ENCODE results near the gene MPRIP. TPM values are rescaled to one million over a fixed set of nuclear protein-coding genes. Genes with fewer than 3 reads are reported as not detected.
A peak's percentile ranks its signal among the peaks of the same experiment; 100 is the strongest.

MPRIP gene
- total RNA-seq, 3 donors from 2014 or later, result 121 to 132 (median 132) TPM

DNA sequence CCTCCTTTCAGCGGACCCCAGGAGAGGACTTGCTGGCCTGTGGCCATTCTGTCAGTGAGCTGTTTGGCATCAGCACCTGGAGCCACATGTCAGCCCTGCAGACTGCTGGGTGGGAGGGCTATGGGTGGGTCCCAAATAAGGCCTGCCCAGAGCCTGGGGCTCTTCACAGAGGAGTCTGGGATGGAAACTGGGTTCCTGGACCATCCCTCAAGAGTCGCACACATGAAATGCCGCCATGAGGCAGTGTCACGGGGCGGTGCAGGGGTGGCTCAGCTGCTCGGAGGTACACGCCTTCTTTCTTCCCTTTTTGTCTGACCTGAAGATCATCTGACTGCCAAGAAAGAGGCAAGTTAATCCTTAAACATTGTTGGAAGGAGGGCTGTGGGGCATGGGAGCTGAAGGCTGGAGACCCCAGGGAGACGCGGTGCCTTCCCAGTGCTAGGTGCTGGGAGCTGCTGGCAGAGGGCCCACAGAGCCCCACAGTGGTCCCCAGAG is 14.8 kb downstream of the MPRIP start:
- Mint-ChIP-seq H3K36me3 (ENCODE audit: insufficient read depth) (peaks cover 3% of the 10 kb centered on the region), H3K4me1 (ENCODE audit: low read depth) (peaks cover 33% of the 10 kb centered on the region), H3K9me3 (no peaks in the 10 kb centered on the region), H3K27me3 (ENCODE audit: low read depth) (no peaks in the 10 kb centered on the region), H3K4me3 (no peak overlapping the region)
- no peak for DNase-seq
- ATAC-seq, result no peak

DNA sequence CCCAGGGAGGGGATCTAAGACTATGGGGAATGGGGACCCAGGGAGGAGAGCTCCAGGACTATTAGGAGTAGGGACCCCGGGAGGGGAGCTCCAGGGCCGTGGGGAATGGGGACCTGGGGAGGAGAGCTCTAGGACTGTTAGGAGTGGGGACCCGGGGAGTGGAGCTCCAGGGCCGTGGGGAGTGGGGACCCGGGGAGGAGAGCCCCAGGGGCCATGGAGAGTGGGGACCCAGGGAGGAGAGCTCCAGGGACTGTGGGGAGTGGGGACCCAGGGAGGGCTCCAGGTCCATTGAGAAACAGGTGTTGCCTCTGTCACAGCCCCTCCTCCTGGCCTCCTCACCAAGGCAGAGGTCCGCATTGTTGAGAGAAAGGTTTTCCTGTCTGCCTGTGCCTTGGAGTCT is 16.0 kb downstream of the MPRIP start:
- ATAC-seq (no peak), DNase-seq (no peak)
- Mint-ChIP-seq H3K4me3 (no peak overlapping the region), H3K27me3 (ENCODE audit: low read depth) (no peaks in the 10 kb centered on the region), H3K9me3 (no peaks in the 10 kb centered on the region), H3K4me1 (ENCODE audit: low read depth) (peaks cover 33% of the 10 kb centered on the region), H3K36me3 (ENCODE audit: insufficient read depth) (peaks cover 3% of the 10 kb centered on the region)

DNA sequence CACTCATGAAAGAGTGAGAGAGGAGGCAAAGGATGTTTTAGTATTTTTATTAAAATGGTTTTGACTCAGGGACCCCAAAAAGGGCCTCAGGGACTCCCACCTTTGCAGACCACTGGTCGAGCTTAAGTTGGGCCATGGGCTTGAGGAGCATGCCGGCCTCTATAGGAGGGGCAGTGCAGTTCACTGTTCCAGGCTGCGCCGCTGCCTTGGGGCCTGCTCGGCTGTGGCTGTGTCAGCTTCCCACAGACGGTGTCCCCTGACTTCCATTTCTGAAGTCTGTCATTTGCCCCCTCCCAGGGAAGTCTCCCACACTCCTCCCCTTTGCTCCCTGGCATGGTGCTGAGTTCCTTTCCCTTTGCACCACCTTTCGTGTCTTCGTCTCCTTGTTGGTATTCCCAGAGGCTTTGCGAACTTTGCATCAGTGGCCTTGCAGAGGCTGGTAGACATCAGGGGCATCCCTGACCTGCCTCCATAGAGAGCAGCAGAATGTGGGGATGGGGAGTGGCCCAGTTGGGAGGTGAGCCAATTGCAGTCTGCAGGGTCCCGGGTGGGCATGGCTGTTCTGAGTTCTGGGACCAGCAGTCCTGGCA is 17.1 kb downstream of the MPRIP start:
- Mint-ChIP-seq H3K4me3 (no peak overlapping the region), H3K4me1 (ENCODE audit: low read depth) (peaks cover 37% of the 10 kb centered on the region), H3K36me3 (ENCODE audit: insufficient read depth) (peaks cover 7% of the 10 kb centered on the region), H3K9me3 (no peaks in the 10 kb centered on the region), H3K27me3 (ENCODE audit: low read depth) (no peaks in the 10 kb centered on the region)
- ATAC-seq (no peak), DNase-seq (no peak)

DNA sequence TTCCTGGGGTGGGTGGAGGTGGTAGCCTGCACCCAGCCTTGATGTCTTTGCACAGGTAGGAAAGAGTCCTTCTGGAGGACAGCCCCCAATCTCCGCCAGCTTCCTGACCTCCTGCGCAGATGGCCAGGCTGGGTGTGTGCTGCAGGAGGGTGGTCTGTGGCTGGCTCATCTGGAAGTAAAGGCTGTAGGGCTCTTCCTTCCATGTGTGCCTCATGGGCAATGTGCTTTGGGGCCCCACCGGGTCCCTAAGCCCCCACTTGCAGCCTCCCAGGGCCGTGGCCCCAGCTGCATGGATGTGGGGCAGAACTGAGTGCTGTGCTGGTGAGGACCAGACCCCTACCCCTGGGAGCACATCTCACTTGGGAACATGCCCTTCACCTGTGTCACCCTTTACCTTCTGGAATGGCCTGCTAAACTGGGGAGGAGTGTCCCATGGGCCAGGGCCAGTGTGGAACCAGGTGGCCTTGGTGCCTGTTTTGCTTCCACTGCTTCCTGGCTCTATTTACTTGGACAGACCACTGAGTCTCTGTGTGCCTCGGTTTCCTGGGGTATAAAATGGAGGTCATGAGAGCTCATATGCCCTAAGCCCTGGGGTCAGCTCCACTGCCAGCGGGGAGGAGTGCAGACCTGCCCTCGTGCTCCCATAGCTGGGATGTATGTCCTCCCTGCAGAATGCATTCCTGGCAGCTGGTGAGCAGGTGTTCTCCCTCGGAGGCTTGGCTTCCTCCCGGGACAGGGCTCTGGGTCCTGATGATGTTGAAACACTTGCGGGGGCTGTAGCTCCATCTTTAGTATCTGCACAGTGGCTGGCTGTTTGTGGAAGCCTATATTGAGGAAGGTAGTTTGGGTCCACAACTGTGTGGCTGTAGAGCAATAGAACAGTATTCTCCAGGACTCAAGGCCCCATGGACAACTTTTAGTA is 18.0 kb downstream of the MPRIP start:
- ATAC-seq, result no peak
- H3K9me3 Mint-ChIP-seq, result no peaks in the 10 kb centered on the region
- peaks cover 45% of the 10 kb centered on the region for H3K4me1 Mint-ChIP-seq (ENCODE audit: low read depth)
- peaks cover 7% of the 10 kb centered on the region for H3K36me3 Mint-ChIP-seq (ENCODE audit: insufficient read depth)
- no peaks in the 10 kb centered on the region for H3K27me3 Mint-ChIP-seq (ENCODE audit: low read depth)
- no peak for DNase-seq
- H3K4me3 Mint-ChIP-seq, result no peak overlapping the region

DNA sequence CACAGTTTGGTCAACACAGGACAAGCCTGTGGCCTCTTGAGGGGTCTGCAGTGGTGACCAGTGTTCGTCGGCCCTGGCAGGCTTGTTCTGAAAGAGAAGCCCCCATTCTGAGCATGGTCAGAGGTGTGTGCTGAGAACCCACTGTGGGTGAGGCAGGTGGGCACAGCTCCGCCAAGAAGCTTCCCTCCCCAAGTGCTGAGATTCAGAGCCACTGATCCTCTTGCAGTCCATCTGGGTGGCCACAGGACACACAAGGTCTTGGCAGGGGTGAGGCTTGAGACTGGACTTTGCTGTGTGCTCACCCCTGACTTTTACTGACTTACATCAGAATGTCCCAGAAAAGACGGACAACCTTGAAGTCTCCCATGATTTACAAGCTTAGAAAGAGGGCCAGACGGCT is 18.7 kb downstream of the MPRIP start:
- no peaks in the 10 kb centered on the region for H3K9me3 Mint-ChIP-seq
- ATAC-seq, result no peak
- H3K4me1 Mint-ChIP-seq (ENCODE audit: low read depth), result peaks cover 49% of the 10 kb centered on the region
- peaks cover 7% of the 10 kb centered on the region for H3K36me3 Mint-ChIP-seq (ENCODE audit: insufficient read depth)
- no peak for DNase-seq
- no peak overlapping the region for H3K4me3 Mint-ChIP-seq
- no peaks in the 10 kb centered on the region for H3K27me3 Mint-ChIP-seq (ENCODE audit: low read depth)

DNA sequence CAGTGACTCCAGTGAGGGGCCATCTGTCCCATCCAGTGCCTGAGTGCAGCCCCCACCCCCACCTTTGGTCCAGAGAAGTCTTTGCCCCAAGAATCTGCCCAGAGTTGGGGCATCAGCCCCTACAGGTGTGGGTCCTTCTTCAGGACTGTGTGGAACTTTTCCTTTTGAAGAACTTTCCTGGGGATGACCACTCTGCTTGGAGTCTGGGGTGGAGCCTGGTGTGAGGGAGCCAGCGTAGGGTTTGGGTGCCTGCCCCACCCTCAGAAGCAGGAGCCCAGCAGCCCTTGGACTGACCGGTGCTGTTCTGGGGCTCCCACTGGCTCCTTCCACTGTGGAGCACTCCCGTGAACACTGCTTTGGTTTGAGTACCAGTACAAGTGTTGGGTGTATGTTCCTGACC is 19.3 kb downstream of the MPRIP start:
- no peak for DNase-seq
- Mint-ChIP-seq H3K4me1 (ENCODE audit: low read depth) (peaks cover 53% of the 10 kb centered on the region), H3K4me3 (no peak overlapping the region), H3K27me3 (ENCODE audit: low read depth) (no peaks in the 10 kb centered on the region), H3K36me3 (ENCODE audit: insufficient read depth) (peaks cover 7% of the 10 kb centered on the region), H3K9me3 (no peaks in the 10 kb centered on the region)
- ATAC-seq, result no peak

DNA sequence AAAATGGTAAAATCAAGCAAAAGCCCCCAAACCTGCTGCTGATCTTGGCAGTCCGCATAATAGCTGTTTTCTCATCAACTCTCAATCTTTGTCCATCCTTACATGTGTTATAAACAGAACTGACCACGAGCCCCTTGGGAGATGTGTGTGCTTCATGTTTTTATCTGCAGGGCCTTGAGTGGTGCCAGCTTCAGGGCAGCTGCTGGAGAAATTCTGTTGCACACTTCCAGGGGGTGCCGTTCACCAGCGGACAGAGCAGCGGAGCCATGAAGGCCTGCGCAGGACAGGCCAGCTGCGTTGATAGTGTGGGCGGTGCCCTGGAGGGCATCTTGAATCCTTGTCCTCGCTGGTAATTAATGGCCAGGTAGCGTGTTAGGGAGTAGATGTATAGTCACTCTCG is 20.1 kb downstream of the MPRIP start:
- Mint-ChIP-seq H3K27me3 (ENCODE audit: low read depth) (no peaks in the 10 kb centered on the region), H3K9me3 (no peaks in the 10 kb centered on the region), H3K4me1 (ENCODE audit: low read depth) (peaks cover 54% of the 10 kb centered on the region), H3K36me3 (ENCODE audit: insufficient read depth) (peaks cover 7% of the 10 kb centered on the region), H3K4me3 (no peak overlapping the region)
- ATAC-seq (no peak), DNase-seq (no peak)

DNA sequence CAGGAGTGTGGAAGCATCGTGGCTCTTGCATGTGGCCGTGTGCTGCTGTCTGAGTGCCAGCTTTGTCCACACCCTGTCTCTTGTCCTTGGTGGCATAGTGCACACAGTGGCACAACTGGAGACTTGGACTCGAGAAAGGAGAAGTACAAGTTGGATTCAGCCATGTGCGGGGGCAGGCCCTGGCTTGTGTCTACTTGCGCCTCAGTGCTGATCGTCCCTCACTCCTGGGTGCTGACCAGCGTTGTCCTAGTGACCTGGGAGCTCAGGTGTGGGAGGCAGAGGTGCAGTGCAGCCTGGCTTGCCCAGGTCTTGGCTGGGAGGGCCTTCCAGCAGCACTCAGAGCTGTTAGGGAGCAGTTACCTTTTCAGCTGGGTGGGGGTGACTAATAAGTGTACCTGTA is 20.6 kb downstream of the MPRIP start:
- H3K27me3 Mint-ChIP-seq (ENCODE audit: low read depth), result no peaks in the 10 kb centered on the region
- no peaks in the 10 kb centered on the region for H3K9me3 Mint-ChIP-seq
- H3K36me3 Mint-ChIP-seq (ENCODE audit: insufficient read depth), result peaks cover 7% of the 10 kb centered on the region
- peaks cover 56% of the 10 kb centered on the region for H3K4me1 Mint-ChIP-seq (ENCODE audit: low read depth)
- DNase-seq (no peak), ATAC-seq (no peak)
- H3K4me3 Mint-ChIP-seq, result no peak overlapping the region

DNA sequence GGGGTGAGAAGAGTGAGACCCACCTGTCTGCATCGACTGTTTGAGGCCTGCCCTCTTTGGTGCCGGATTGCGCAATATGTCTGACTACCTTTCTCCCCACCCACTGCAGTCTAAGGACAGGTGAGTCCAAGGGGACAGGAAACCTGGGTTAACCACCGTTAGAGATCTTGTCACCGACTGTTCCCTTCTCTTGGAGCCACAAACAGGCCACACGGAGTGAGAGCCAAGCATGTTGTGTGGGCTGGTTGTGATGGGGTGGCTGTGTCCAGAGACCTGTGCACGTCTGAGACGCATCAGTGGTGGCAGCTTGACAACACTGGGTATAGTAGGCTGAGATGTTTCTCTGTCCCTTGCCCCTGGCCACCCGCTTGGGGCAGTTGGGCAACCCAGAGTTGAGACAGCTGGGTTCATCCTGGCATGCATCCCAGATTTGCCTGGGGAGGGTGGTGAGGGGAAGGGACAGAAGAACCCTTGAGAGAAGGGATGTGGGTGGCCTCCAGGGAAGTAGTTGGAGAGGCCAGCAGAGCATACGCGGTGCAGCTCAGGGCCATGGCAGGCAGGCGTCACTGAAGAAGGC is 21.4 kb downstream of the MPRIP start:
- Mint-ChIP-seq H3K27me3 (ENCODE audit: low read depth) (no peaks in the 10 kb centered on the region), H3K9me3 (no peaks in the 10 kb centered on the region), H3K4me3 (no peak overlapping the region), H3K36me3 (ENCODE audit: insufficient read depth) (peaks cover 5% of the 10 kb centered on the region), H3K4me1 (ENCODE audit: low read depth) (peaks cover 56% of the 10 kb centered on the region)
- ATAC-seq (peak in 1 of 2 donors; percentile 32), DNase-seq (no peak)

DNA sequence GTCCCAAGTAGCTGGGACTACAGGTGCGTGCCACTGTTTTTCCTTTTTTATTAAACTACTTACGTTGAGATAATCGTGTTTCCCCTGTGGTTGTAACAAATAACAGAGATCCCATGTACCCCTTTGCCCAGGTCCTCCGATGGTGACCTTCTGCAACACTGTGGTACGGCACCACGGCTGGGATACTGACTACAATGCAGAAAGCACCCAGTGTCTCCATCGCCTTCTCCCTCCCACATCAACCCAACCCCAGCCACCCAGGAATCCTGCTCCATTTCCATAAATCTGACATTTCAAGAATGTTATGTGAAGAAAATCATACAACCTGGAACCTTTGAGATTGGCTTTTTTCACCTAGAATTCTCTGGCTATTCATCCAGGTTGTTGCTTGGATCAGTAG is 22.1 kb downstream of the MPRIP start:
- DNase-seq, result no peak
- Mint-ChIP-seq H3K4me1 (ENCODE audit: low read depth) (peaks cover 59% of the 10 kb centered on the region), H3K27me3 (ENCODE audit: low read depth) (no peaks in the 10 kb centered on the region), H3K36me3 (ENCODE audit: insufficient read depth) (peaks cover 4% of the 10 kb centered on the region), H3K9me3 (no peaks in the 10 kb centered on the region), H3K4me3 (no peak overlapping the region)
- no peak for ATAC-seq

DNA sequence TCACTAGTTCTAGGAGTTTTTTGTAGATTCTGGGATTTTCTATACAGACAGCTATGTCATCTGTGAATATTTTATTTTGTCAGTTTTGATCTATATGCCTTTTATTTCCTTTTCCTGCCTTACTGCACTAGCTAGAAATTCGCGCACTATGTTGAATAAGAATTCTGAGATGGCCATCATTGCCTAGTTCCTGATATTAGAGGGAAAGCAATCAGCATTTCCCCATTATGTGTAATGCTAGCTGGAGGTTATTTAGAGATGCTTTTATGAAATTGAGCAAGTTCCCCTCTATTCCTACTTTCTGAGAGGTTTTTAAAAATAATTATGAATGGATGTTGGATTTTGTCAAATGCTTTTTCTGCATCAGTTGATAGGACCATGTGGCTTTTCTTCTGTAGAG is 23.8 kb downstream of the MPRIP start:
- DNase-seq, result no peak
- H3K4me1 Mint-ChIP-seq (ENCODE audit: low read depth), result peaks cover 63% of the 10 kb centered on the region

DNA sequence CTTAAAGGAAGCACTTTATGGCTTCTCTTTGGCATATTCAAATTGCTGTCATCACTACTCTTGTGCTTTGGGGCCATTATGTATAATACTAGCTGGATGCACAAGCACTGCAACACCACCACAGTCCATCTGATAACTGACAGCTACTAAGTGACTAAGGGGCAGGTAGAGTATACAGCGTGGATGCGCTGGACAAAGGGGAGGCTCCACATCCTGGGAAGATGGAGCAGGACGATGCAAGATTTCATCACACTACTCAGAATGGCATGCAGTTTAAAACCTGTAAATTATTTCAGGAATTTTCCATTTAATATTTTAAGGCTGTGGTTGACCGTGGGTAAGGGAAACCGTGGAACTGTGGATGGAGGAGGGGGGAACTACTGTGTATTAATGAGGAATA is 25.0 kb downstream of the MPRIP start:
- DNase-seq (no peak), ATAC-seq (no peak)
- peaks cover 10% of the 10 kb centered on the region for H3K9me3 Mint-ChIP-seq
- peaks cover 19% of the 10 kb centered on the region for H3K36me3 Mint-ChIP-seq (ENCODE audit: insufficient read depth)
- H3K27me3 Mint-ChIP-seq (ENCODE audit: low read depth), result no peaks in the 10 kb centered on the region
- no peak overlapping the region for H3K4me3 Mint-ChIP-seq
- peaks cover 68% of the 10 kb centered on the region for H3K4me1 Mint-ChIP-seq (ENCODE audit: low read depth)

More for the DNA sequence above, 23.8 kb downstream of the MPRIP start:
- no peak overlapping the region for H3K4me3 Mint-ChIP-seq
- no peak for ATAC-seq
- no peaks in the 10 kb centered on the region for H3K27me3 Mint-ChIP-seq (ENCODE audit: low read depth)
- H3K36me3 Mint-ChIP-seq (ENCODE audit: insufficient read depth), result peaks cover 15% of the 10 kb centered on the region
- peaks cover 10% of the 10 kb centered on the region for H3K9me3 Mint-ChIP-seq

DNA sequence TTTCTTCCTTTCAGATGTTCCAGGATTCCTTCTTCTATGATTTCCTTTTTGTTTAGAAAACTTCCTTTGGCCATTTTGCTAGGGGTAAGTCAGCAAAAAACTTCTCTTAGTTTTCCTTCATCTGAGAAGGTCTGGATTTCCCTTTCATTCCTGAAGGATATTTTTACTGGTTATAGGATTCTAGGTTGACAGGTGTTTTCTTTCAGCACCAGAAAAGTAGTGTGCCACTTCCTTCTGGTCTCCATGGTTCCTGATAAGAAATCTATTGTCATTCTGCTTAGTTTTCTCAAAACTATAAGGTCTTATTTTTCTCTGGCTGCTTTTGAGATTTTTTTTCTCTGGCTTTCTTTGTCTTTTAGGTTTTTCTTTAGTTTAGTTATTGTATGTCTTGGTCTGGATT is 27.6 kb downstream of the MPRIP start:
- DNase-seq, result no peak
- no peaks in the 10 kb centered on the region for H3K27me3 Mint-ChIP-seq (ENCODE audit: low read depth)
- no peak for ATAC-seq
- peaks cover 10% of the 10 kb centered on the region for H3K9me3 Mint-ChIP-seq
- no peak overlapping the region for H3K4me3 Mint-ChIP-seq
- H3K36me3 Mint-ChIP-seq (ENCODE audit: insufficient read depth), result peaks cover 16% of the 10 kb centered on the region
- peaks cover 65% of the 10 kb centered on the region for H3K4me1 Mint-ChIP-seq (ENCODE audit: low read depth)

DNA sequence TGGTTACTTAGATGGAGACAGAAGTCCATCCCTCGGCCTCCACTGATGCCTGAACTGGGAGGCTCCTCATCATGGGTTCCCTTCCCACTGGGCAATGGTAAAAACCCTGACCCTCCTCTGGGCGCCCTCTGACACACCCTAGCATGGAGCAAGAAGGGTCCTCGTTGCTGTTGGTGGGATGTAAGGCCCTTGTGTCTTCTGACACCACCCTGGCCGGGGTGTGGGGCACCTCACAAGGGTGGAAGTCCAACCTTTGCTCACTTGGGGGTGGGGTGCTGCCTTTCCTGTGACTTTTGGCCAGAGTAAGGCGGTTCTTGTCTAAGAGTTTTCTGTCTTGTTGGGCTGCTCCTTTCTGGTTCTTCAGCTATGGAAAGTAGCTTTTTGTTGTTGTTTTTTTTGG is 28.7 kb downstream of the MPRIP start:
- peaks cover 16% of the 10 kb centered on the region for H3K36me3 Mint-ChIP-seq (ENCODE audit: insufficient read depth)
- no peak overlapping the region for H3K4me3 Mint-ChIP-seq
- H3K4me1 Mint-ChIP-seq (ENCODE audit: low read depth), result peaks cover 65% of the 10 kb centered on the region
- DNase-seq (no peak), ATAC-seq (no peak)
- peaks cover 10% of the 10 kb centered on the region for H3K9me3 Mint-ChIP-seq
- no peaks in the 10 kb centered on the region for H3K27me3 Mint-ChIP-seq (ENCODE audit: low read depth)
